ENCODE results near the gene CDC26.
"Not testable (repeated sequence)": the region's sequence is repeated elsewhere in the genome, so short reads cannot be mapped to it uniquely, and the experiment has no call there.

Gene CDC26

DNA sequence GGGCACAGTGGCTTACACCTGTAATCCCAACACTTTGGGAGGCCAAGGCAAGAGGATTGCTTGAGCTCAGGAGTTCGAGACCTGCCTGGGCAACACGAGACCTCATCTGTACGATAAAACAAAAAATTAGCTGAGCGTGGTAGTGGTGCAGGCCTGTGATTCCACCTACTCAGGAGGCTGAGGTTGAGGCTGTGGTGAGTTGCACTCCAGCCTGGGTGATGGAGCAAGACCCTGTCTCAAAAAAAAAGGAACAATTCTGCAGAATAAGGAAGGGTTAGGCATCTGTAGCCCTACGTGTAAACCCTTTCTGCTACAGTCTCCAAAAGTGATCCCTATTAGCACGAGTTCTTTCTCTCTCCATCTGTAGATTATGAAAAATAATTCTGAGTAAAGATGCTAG is 19.9 kb downstream of the CDC26 start:
- no peak for DNase-seq (ENCODE audit: insufficient read length)
- no peak for TF ChIP-seq POLR2A (IDR thresholded peaks at IDR 0.05; ENCODE audit: low read depth, low read length)
- TF ChIP-seq POLR2AphosphoS5 (IDR thresholded peaks at IDR 0.05; ENCODE audit: low read depth, low read length): no peak
- no peak for TF ChIP-seq TAF1 (IDR thresholded peaks at IDR 0.05; ENCODE audit: borderline replicate concordance, low read depth, low read length)
- no peak for FAIRE-seq

DNA sequence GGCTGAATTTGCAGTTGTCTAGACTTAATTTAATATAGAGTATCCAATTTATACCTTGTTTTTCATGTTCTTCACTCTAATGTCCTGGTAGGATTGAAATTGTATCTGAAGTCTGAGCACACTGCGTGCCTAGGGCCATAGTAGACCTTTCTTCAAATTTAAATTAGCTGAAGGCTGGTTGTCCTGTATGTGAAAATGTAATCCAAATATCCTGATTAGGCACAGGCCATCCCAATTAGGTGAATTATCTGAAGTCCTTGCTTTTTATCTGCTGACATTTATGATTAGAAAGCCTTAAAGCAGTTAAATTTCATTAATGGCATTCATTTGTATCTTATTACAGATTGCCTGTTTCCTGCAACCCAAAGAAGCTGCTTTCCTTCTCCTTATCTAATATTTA is 20.4 kb downstream of the CDC26 start:
- DNase-seq (ENCODE audit: insufficient read length) (no peak), FAIRE-seq (no peak)
- no peak for TF ChIP-seq TAF1 (IDR thresholded peaks at IDR 0.05; ENCODE audit: borderline replicate concordance, low read depth, low read length)
- TF ChIP-seq POLR2AphosphoS5 (IDR thresholded peaks at IDR 0.05; ENCODE audit: low read depth, low read length): no peak
- no peak for TF ChIP-seq POLR2A (IDR thresholded peaks at IDR 0.05; ENCODE audit: low read depth, low read length)

DNA sequence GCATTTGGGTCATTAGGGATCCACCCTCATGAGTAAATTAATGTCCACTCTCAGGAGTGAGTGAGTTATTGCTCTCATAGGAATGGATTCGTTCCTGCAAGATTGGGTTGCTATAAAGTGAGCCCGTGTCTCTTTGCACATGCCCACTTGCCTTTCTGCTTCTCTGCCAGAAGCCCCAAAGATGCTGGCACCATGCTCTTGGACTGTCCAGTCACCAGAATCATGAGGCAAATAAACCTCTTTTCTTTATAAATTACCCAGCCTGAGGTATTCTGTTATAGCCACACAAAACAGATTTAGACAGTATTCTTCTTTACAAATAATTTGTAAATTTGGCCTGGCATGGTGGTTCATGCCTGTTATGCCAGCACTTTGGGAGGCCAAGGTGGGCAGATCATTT is 24.6 kb downstream of the CDC26 start:
- TF ChIP-seq POLR2A (IDR thresholded peaks at IDR 0.05; ENCODE audit: low read depth, low read length) (no peak), POLR2AphosphoS5 (IDR thresholded peaks at IDR 0.05; ENCODE audit: low read depth, low read length) (no peak), TAF1 (IDR thresholded peaks at IDR 0.05; ENCODE audit: borderline replicate concordance, low read depth, low read length) (no peak)
- FAIRE-seq: no peak
- no peak for DNase-seq (ENCODE audit: insufficient read length)

DNA sequence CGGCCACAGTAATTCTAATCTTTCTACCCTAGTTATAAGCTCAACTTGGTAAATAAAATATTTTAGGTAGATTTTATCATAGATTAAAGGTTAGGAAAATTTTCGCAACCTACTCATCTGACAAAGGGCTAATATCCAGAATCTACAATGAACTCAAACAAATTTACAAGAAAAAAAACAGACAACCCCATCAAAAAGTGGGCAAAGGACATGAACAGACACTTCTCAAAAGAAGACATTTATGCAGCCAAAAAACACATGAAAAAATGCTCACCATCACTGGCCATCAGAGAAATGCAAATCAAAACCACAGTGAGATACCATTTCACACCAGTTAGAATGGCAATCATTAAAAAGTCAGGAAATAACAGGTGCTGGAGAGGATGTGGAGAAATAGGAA is 25.7 kb downstream of the CDC26 start:
- not testable (repeated sequence) for FAIRE-seq; DNase-seq (ENCODE audit: insufficient read length)

DNA sequence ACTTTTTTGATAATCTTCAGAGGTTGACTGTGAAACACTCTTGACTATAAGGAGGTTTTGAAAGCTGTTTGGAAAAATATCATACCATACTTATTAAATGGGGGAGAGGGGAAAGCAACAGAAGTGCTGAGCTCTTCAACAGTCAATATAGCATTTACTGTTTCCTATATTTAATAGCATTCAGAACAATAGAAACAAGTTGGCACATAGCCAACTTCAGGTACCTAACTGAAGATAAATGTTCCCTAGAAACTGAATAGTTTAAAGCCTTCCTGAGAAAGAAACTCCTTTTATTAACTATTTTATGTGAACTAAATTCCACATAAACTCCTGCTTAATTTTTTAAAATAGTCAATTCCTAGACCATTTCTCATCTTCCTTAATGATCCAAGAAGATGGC is 27.7 kb downstream of the CDC26 start:
- TF ChIP-seq POLR2A (IDR thresholded peaks at IDR 0.05; ENCODE audit: low read depth, low read length) (no peak), POLR2AphosphoS5 (IDR thresholded peaks at IDR 0.05; ENCODE audit: low read depth, low read length) (no peak), TAF1 (IDR thresholded peaks at IDR 0.05; ENCODE audit: borderline replicate concordance, low read depth, low read length) (no peak)
- DNase-seq (ENCODE audit: insufficient read length): no peak
- FAIRE-seq: no peak

DNA sequence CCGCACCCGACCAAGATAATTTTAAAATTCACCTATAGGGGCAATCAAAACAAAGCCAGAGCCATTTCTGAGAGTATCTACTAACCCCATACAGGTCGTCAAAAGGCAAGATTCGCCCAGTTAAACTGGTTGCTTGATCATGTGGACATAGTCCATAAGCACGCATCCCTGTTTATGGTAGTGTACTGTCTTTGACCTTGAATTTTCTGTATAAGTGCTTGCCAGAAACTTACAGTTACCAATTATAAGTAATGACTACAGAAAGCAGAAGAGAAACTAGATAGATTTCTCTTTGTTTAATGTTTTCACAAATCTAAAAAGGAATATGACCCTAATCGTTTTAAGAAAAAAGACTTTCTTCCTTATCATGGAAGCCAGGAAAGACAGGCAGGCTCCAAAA is 28.4 kb downstream of the CDC26 start:
- TF ChIP-seq POLR2A (IDR thresholded peaks at IDR 0.05; ENCODE audit: low read depth, low read length) (no peak), POLR2AphosphoS5 (IDR thresholded peaks at IDR 0.05; ENCODE audit: low read depth, low read length) (no peak), TAF1 (IDR thresholded peaks at IDR 0.05; ENCODE audit: borderline replicate concordance, low read depth, low read length) (no peak)
- FAIRE-seq (no peak), DNase-seq (ENCODE audit: insufficient read length) (no peak)

DNA sequence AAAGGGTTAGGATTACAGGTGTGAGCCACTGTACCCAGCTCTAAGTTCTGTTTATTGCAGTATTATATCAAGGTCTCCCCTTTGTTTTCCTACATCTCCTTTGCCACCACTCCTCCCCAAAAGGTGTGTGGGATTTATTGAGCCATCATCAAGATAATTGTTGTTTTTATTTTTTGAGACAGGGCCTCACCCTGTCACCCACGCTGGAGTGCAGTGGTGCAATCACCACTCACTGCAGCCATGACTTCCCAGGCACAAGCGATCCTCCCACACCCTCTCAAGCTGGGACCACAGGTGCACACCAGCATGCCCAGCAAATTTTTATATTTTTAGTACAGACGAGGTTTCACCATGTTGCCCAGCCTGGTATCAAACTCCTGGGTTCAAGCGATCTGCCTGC is 29.5 kb downstream of the CDC26 start:
- no peak for DNase-seq (ENCODE audit: insufficient read length)
- TF ChIP-seq POLR2A (IDR thresholded peaks at IDR 0.05; ENCODE audit: low read depth, low read length): no peak
- TF ChIP-seq POLR2AphosphoS5 (IDR thresholded peaks at IDR 0.05; ENCODE audit: low read depth, low read length): no peak
- TF ChIP-seq TAF1 (IDR thresholded peaks at IDR 0.05; ENCODE audit: borderline replicate concordance, low read depth, low read length): no peak
- FAIRE-seq: no peak

DNA sequence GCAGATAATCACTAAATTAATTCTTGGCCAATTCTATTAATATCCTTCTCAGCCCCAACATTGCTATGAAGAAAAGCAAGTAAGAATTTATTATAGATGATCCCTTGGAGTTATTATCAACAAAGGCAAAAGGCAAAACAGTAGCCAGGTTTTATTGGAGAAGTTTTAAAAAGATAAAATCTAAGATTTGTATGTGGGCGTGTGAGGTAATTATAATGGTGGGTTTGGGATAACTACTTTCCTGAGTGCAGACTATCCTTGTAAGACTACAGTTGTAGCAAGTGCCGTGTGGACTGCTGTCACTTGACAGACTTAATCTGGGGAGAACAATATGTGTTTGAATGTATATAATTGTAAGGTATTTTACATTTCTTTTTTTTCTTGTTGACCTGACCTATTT is 30.8 kb downstream of the CDC26 start:
- DNase-seq (ENCODE audit: insufficient read length) (no peak), FAIRE-seq (no peak)
- TF ChIP-seq POLR2A (IDR thresholded peaks at IDR 0.05; ENCODE audit: low read depth, low read length): no peak
- TF ChIP-seq POLR2AphosphoS5 (IDR thresholded peaks at IDR 0.05; ENCODE audit: low read depth, low read length): no peak
- no peak for TF ChIP-seq TAF1 (IDR thresholded peaks at IDR 0.05; ENCODE audit: borderline replicate concordance, low read depth, low read length)

DNA sequence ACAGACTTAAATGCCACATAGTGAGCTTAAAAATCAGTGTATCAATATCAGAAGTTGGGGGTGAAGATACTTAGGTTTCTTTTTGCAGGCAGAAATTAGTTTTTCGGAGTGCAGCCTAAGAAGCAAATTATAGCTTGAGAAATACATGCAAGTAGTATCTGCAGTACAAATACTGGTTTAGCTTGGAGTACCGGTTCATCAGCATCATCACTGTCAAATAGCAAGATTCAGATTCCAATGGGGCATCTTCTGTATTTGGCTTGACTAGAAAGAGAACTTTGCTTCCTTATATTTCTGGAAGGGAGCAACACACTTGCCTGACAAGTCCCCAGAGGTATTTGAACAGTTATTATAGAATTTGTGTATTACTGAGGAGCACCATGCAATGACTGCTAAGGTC is 34.2 kb downstream of the CDC26 start:
- DNase-seq (ENCODE audit: insufficient read length) (no peak), FAIRE-seq (no peak)
- TF ChIP-seq POLR2AphosphoS5 (IDR thresholded peaks at IDR 0.05; ENCODE audit: low read depth, low read length): no peak

DNA sequence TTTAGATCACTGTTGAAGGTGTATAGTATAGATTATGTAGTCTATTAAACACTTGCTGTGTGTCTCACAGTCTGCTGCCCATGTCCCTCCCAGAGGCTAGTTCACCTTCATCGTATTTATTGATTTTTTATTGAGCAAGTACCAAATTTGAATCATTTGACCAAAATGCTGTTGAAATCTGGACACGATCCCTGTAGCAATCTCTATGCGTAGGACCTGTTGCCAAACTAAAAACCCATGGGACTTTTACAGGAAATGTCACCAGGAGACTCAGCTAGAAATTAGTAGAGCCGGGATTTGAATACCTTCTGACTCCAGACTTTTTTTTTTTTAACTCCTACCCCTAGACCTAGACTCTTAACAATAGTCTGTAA is 36.5 kb downstream of the CDC26 start:
- no peak for TF ChIP-seq TAF1 (IDR thresholded peaks at IDR 0.05; ENCODE audit: borderline replicate concordance, low read depth, low read length)
- TF ChIP-seq POLR2A (IDR thresholded peaks at IDR 0.05; ENCODE audit: low read depth, low read length): no peak
- TF ChIP-seq POLR2AphosphoS5 (IDR thresholded peaks at IDR 0.05; ENCODE audit: low read depth, low read length): no peak
- DNase-seq (ENCODE audit: insufficient read length) (no peak), FAIRE-seq (no peak)

DNA sequence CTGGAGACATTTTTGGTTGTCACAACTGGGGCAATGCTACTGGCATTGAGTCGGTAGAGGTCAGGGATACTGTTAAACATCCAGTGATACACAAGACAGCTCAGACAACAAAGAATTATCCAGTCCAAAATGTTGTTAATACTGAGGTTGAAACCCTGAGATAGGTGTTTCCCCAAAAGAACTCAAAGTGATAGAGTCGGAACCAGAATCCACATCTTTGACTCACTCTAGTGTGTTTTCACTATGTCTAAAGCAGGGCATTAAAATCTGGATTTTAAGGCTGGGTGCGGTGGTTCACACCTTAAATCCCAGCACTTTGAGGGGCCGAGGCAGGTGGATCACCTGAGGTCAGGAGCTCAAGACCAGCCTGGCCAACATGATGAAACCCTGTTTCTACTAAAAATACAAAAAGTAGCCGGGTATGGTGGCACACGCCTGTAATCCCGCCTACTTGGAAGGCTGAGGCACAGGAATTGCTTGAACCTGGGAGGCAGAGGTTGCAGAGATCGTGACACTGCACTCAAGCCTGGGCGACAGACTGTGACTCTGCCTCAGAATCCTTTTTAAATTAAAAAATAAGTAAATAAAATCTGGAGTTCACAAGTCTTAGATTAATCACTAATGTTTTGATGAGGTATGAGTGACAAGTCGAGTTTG is 37.0 kb downstream of the CDC26 start:
- no peak for TF ChIP-seq POLR2AphosphoS5 (IDR thresholded peaks at IDR 0.05; ENCODE audit: low read depth, low read length)
- TF ChIP-seq TAF1 (IDR thresholded peaks at IDR 0.05; ENCODE audit: borderline replicate concordance, low read depth, low read length): no peak
- no peak for TF ChIP-seq POLR2A (IDR thresholded peaks at IDR 0.05; ENCODE audit: low read depth, low read length)
- no peak for FAIRE-seq

DNA sequence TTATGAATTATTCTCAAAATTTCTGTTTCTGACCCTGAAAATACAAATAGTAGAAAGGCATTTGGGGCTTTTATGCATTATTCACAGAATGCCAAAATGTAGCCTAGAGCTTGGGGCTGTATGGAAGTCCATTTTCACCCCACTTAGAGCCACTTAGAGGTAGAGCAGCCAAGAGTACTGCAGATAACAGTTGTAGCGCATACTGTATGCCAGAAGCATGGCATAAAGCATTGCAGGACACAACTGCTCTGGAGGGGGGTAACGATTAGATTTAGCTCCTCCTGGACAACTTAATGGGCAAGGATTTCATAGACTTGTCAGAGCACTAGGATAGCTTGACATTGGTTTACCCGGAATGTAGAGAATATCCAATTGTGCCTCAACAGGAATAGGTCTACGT is 38.3 kb downstream of the CDC26 start:
- DNase-seq (ENCODE audit: insufficient read length): no peak
- TF ChIP-seq TAF1 (IDR thresholded peaks at IDR 0.05; ENCODE audit: borderline replicate concordance, low read depth, low read length): no peak
- TF ChIP-seq POLR2AphosphoS5 (IDR thresholded peaks at IDR 0.05; ENCODE audit: low read depth, low read length): no peak
- no peak for FAIRE-seq

More for the DNA sequence above, 37.0 kb downstream of the CDC26 start:
- DNase-seq (ENCODE audit: insufficient read length): no peak

DNA sequence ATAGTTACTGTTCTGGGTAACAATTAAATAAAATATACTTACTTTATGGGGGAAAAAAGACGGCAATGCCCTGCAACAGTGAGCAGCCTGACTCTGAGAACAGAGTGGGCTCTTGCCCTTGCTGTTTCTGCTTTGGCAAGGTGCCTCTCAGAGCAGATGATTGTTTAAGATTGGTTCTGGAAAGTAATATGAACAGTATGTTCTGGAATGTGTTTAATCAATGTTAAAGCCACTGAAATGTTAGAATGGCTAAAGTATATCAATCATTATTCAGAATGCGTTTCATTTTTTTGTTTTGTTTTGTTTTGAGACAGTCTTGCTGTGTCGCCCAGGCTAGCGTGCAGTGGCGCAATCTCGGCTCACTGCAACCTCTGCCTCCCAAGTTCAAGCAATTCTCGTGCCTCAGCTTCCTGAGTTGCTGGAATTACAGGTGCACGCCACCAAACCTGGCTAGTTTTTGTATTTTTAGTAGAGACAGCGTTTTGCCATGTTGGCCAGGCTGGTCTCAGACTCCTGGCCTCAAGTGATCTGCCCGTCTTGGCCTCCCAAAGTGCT is 39.6 kb downstream of the CDC26 start:
- FAIRE-seq: not testable (repeated sequence)

More for the DNA sequence above, 39.6 kb downstream of the CDC26 start:
- not testable (repeated sequence) for DNase-seq (ENCODE audit: insufficient read length)

Data from GM12892 (cell line).